Myocyte (in vitro differentiated cells): ENCODE data around the gene NOP10. TPM values are rescaled to one million over a fixed set of nuclear protein-coding genes. Genes with fewer than 3 reads are reported as not detected.
"Not testable (repeated sequence)": the region's sequence is repeated elsewhere in the genome, so short reads cannot be mapped to it uniquely, and the experiment has no call there.

Experiments used
- DNase-seq: peaks from one replicate; pipeline ENCODE4 v3.0.0-alpha.2; 2012; ENCODE audit warnings: low read depth
- total RNA-seq: library from RNA; depleted of rRNA; stranded (reverse); fragments of >200 nt; gene quantifications from 2 replicates; pipeline ENCODE4 v1.2.3, GENCODE V29; 2014

NOP10 gene
- total RNA-seq, 1 donor from 2014 or later: 208 TPM

- DNase-seq: peak; percentile 89
These were observed 16.5 kb upstream of the NOP10 start for GRCh38 chr15:34359416-34359815.

- no peak for DNase-seq
These were observed 16.0 kb upstream of the NOP10 start for GRCh38 chr15:34358948-34359347.

GRCh38 chr15:34358367-34358766 lies 15.4 kb upstream of the NOP10 start:
- DNase-seq: no peak

- no peak for DNase-seq
These were observed 14.7 kb upstream of the NOP10 start for GRCh38 chr15:34357653-34358052.

- DNase-seq: no peak
These were observed 12.3 kb upstream of the NOP10 start for GRCh38 chr15:34355241-34355640.

DNA sequence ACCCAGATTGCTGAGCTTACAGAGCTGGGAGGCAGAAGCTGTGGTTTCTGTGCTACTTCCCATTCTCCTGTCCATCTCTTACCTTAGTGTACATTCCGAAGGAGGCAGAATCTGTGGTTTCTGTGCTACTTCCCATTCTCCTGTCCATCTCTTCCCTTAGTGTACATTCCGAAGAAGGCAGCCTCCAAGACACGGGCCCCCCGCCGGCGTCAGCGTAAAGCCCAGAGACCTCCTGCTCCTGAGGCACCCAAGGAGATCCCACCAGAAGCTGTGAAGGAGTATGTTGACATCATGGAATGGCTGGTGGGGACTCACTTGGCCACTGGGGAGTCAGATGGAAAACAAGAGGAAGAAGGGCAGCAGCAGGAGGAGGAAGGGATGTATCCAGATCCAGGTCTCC lies 11.3 kb upstream of the NOP10 start:
- no peak for DNase-seq

- no peak for DNase-seq
These were observed 10.7 kb upstream of the NOP10 start for GRCh38 chr15:34353627-34354026.

DNA sequence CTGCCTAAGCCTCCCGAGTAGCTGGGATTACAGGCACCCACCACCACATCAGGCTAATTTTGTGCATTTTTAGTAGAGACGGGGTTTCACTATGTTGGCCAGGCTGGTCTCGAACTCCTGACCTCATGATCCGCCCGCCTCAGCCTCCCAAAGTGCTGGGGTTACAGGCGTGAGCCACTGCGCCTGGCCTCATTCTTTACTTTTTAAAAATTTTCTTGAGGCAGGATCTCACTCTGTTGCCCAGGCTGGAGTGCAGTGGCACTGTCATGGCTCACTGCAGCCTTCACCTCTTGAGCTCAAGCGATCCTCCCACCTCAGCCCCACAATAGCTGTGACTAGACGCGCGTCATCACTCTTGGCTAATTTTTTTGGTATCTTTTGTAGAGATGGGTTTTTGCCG lies 10.1 kb upstream of the NOP10 start:
- not testable (repeated sequence) for DNase-seq

- no peak for DNase-seq
These were observed 6.8 kb upstream of the NOP10 start for GRCh38 chr15:34349769-34350168.

- DNase-seq: no peak
These were observed 5.9 kb upstream of the NOP10 start for GRCh38 chr15:34348735-34349300.

DNA sequence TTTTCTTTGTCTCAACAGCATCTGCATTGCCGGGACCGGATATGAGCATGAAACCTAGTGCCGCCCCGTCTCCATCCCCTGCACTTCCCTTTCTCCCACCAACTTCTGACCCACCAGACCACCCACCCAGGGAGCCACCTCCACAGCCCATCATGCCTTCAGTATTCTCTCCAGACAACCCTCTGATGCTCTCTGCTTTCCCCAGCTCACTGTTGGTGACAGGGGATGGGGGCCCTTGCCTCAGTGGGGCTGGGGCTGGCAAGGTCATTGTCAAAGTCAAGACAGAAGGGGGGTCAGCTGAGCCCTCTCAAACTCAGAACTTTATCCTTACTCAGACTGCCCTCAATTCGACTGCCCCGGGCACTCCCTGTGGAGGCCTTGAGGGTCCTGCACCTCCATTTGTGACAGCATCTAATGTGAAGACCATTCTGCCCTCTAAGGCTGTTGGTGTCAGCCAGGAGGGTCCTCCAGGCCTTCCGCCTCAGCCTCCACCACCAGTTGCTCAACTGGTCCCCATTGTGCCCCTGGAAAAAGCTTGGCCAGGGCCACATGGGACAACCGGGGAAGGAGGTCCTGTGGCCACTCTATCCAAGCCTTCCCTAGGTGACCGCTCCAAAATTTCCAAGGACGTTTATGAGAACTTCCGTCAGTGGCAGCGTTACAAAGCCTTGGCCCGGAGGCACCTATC lies 5.2 kb upstream of the NOP10 start:
- DNase-seq: no peak

DNA sequence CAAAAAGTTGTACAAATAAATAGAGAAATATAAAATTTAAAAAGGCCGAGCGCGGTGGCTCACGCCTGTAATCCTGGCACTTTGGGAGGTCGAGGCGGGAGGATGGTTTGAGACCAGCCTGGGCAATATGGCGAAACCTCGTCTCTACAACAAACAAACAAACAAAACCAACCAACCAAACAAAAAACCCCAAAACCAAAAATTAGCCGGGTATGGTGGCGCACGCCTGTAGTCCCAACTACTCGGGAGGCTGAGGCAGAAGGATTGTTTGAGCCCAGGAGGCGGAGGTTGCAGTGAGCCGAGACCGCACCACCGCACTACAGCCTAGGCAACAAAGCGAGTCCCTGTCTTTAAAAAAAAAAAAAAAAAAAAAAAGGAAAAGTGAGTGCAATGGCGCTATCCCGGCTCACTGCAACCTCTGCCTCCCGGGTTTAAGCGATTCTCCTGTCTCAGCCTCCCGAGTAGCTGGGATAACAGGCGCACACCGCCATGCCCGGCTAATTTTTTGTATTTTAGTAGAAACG lies 661 bp downstream of the NOP10 start:
- DNase-seq: not testable (repeated sequence)

DNA sequence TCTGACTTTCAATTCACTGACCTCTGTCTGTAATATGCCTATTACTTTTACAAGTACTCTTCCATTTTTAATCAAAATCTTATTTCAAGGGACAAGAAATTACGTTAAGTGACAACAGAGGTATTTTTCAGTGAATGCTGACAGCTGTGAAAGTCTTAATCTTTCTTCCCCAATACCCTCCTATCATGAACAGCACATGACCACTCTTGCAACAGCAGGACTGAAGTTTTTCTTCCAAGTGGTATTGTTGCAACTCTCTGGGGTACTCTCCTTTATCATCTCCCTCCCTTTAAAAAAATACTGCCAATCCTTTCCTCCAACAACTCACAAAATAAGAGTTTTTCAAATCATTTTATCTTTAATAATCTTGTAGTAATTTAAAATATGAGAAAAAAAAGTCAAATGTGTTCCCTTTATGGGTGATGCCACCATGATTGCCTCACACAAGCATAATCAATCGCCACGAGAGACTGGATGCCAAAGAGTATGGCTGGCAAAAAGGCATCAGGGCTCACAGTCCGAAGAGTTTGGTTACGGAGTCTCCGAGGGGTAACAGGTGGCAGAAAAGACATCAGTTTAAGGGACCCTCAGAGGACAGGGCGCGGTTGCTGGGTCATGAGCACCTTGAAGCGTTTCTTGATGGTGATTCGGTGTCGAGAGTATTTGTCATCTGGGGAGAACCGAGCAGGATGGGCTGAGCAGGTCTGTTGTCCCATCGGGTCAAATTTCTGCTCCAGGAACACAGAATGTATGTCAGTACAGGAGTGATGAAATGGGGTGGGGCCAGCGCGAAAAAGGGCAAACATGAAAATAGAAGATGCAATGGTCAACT lies 1.3 kb downstream of the NOP10 start:
- DNase-seq: no peak

DNA sequence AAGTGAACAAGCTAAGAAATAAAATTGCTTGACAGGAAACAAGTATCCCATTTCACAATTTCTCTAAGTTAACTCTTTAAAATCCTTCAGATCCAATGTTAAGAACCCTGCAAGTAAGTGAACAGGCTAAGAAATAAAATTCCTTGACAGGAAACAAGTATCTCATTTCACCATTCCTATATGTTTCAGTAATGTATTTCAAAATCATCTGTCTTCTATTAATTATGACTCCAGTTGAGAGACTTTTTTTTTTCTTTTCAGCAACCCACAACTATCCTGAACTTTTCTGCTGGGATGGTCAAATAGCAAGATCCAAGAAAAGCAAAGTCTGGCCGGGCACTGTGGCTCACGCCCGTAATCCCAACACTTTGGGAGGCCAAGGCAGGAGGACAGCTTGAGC lies 3.0 kb downstream of the NOP10 start:
- no peak for DNase-seq

GRCh38 chr15:34338347-34338746 lies 4.6 kb downstream of the NOP10 start:
- no peak for DNase-seq

- peak; percentile 91 for DNase-seq
These were observed 5.2 kb downstream of the NOP10 start, which contains the start of gene SLC12A6 for GRCh38 chr15:34337557-34338306. Gene SLC12A6, minus strand, starts transcription at chr15:34337781. Its CDS starts 1,101 bp downstream, at chr15:34336680.

- no peak for DNase-seq
These were observed 5.9 kb downstream of the NOP10 start for GRCh38 chr15:34336991-34337556.

DNA sequence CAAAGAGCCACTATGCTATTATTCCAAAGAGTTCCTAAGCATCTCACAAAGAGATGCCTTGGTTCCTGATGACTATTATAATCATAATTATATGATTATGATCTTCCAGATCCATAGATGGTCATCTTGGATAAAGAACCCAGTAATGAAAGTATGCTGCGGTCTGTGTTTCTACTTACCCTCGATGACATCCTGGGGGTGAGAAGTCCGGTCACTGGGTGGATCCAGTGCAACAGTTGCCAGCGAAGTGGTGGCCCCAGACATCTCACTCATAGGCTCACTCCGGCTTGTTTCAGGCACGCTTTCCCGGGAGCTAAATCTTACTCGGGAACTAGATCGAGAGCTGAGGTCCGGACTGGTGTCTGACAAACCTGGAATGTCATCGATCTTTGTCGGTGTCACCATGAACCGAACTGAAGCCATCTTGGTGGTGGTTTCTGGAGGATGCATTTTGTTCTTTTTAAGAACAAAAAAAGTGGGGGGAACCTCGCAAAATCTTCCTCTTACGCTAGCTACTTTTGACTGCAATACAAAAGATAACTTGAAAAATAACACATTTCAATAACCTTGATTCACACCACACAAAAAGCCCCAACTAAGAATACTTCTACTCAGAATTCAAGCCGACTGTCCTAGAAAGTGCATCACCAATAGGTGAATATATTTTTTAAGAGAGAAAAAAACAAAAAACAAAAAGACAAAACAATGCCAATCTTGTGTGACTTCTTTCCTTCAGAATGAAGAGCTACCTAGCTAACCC lies 6.5 kb downstream of the NOP10 start:
- no peak for DNase-seq

- no peak for DNase-seq
These were observed 7.5 kb downstream of the NOP10 start for GRCh38 chr15:34335176-34336032.
